ENCODE data around the gene LMX1B.
"Not testable (repeated sequence)": the region's sequence is repeated elsewhere in the genome, so short reads cannot be mapped to it uniquely, and the experiment has no call there.

Gene LMX1B

GRCh38 chr9:126704157-126704891 lies 90.6 kb downstream of the LMX1B start:
- Histone ChIP-seq H3K36me3 (ENCODE audit: control insufficient read depth in 4 of 4, insufficient read depth in 4 of 4, low read length in 3 of 4) (no peaks in the 10 kb centered on the region), H3K27me3 (replicated peaks in 2 of 5; ENCODE audit: control insufficient read depth in 4 of 5, insufficient read depth in 5 of 5, low read length in 4 of 5) (peaks cover 0 to 25% (median 2%) of the 10 kb centered on the region in 5 experiments), H3K9me3 (ENCODE audit: control extremely low read depth in 1 of 5, control insufficient read depth in 4 of 5, insufficient read depth in 2 of 5, low read depth in 1 of 5, low read length in 4 of 5) (no peaks in the 10 kb centered on the region), H3K4me3 (ENCODE audit: control insufficient read depth in 1 of 7, extremely low read depth in 1 of 7, insufficient read depth in 4 of 7, low read depth in 2 of 7, low read length in 6 of 7) (no peak overlapping the region), H3K4me1 (ENCODE audit: control extremely low read depth in 1 of 4, control insufficient read depth in 4 of 4, insufficient read depth in 4 of 4, low read length in 3 of 4) (peaks cover 0 to 21% (median 15%) of the 10 kb centered on the region in 4 experiments), H3K27ac (ENCODE audit: insufficient read depth in 1 of 2, low read depth in 1 of 2, low read length in 2 of 2, poor library complexity in 1 of 2, severe bottlenecking in 2 of 2) (no peak overlapping the region)
- peak; percentile 34 to 65 (median 65) for DNase-seq
- WGBS (ENCODE audit: insufficient coverage) = 19% methylated on average over 12 of the region's 14 CpGs
- ChIA-PET CTCF (interaction anchor here (1.0 to 13.0 kb wide), 18 partner anchors 10 to 135 kb away, joined by 3 to 397 read pairs (median 8); partner anchors contain the start of gene ZBTB43), POLR2A (no interaction called here)

GRCh38 chr9:126704892-126705766 lies 91.4 kb downstream of the LMX1B start:
- CTCF ChIA-PET = interaction anchor here (0.8 to 13.0 kb wide), 21 partner anchors 10 to 134 kb away, joined by 3 to 397 read pairs (median 8); partner anchors contain the start of gene ZBTB43
- peak; percentile 76 to 88 (median 83) for DNase-seq
- peak overlapping the region in 3 of 7 experiments; percentile 7 to 26 (median 22) for H3K4me3 ChIP-seq (ENCODE audit: control insufficient read depth in 1 of 7, extremely low read depth in 1 of 7, insufficient read depth in 4 of 7, low read depth in 2 of 7, low read length in 6 of 7)
- H3K27ac ChIP-seq (ENCODE audit: insufficient read depth in 1 of 2, low read depth in 1 of 2, low read length in 2 of 2, poor library complexity in 1 of 2, severe bottlenecking in 2 of 2) = no peak overlapping the region
- POLR2A ChIA-PET = interaction anchor here (0.7 kb wide), 1 partner anchor 99 kb away, joined by 3 read pairs; no protein-coding TSS in a partner anchor
- WGBS (ENCODE audit: insufficient coverage) = 10% methylated on average over 35 of the region's 36 CpGs
- H3K9me3 ChIP-seq (ENCODE audit: control extremely low read depth in 1 of 5, control insufficient read depth in 4 of 5, insufficient read depth in 2 of 5, low read depth in 1 of 5, low read length in 4 of 5) = no peaks in the 10 kb centered on the region
- H3K36me3 ChIP-seq (ENCODE audit: control insufficient read depth in 4 of 4, insufficient read depth in 4 of 4, low read length in 3 of 4) = no peaks in the 10 kb centered on the region
- peaks cover 0 to 25% (median 2%) of the 10 kb centered on the region in 5 experiments for H3K27me3 ChIP-seq (replicated peaks in 2 of 5; ENCODE audit: control insufficient read depth in 4 of 5, insufficient read depth in 5 of 5, low read length in 4 of 5)
- peaks cover 0 to 21% (median 15%) of the 10 kb centered on the region in 4 experiments for H3K4me1 ChIP-seq (ENCODE audit: control extremely low read depth in 1 of 4, control insufficient read depth in 4 of 4, insufficient read depth in 4 of 4, low read length in 3 of 4)

- H3K4me3 ChIP-seq (ENCODE audit: control insufficient read depth in 1 of 7, extremely low read depth in 1 of 7, insufficient read depth in 4 of 7, low read depth in 2 of 7, low read length in 6 of 7) = peak overlapping the region in 2 of 7 experiments; percentile 3 to 11
- H3K4me1 ChIP-seq (ENCODE audit: control extremely low read depth in 1 of 4, control insufficient read depth in 4 of 4, insufficient read depth in 4 of 4, low read length in 3 of 4) = peaks cover 0 to 21% (median 15%) of the 10 kb centered on the region in 4 experiments
- POLR2A ChIA-PET = interaction anchor here (1.1 to 1.3 kb wide), 2 partner anchors 76 to 84 kb away, joined by 3 read pairs; no protein-coding TSS in a partner anchor
- H3K27me3 ChIP-seq (replicated peaks in 2 of 5; ENCODE audit: control insufficient read depth in 4 of 5, insufficient read depth in 5 of 5, low read length in 4 of 5) = peaks cover 0 to 25% (median 0%) of the 10 kb centered on the region in 5 experiments
- no peak overlapping the region for H3K27ac ChIP-seq (ENCODE audit: insufficient read depth in 1 of 2, low read depth in 1 of 2, low read length in 2 of 2, poor library complexity in 1 of 2, severe bottlenecking in 2 of 2)
- DNase-seq = peak; percentile 69 to 78 (median 73)
- no peaks in the 10 kb centered on the region for H3K36me3 ChIP-seq (ENCODE audit: control insufficient read depth in 4 of 4, insufficient read depth in 4 of 4, low read length in 3 of 4)
- WGBS (ENCODE audit: insufficient coverage) = 29% methylated on average over 26 of the region's 41 CpGs
- no peaks in the 10 kb centered on the region for H3K9me3 ChIP-seq (ENCODE audit: control extremely low read depth in 1 of 5, control insufficient read depth in 4 of 5, insufficient read depth in 2 of 5, low read depth in 1 of 5, low read length in 4 of 5)
- CTCF ChIA-PET = interaction anchor here (0.8 to 13.0 kb wide), 21 partner anchors 9 to 139 kb away, joined by 3 to 397 read pairs (median 8); partner anchors contain the start of gene ZBTB43
These were observed 92.3 kb downstream of the LMX1B start for GRCh38 chr9:126705767-126706697.

- no peaks in the 10 kb centered on the region for H3K36me3 ChIP-seq (ENCODE audit: control insufficient read depth in 4 of 4, insufficient read depth in 4 of 4, low read length in 3 of 4)
- WGBS (ENCODE audit: insufficient coverage) = 50% methylated on average over 2 of the region's 5 CpGs
- H3K27ac ChIP-seq (ENCODE audit: insufficient read depth in 1 of 2, low read depth in 1 of 2, low read length in 2 of 2, poor library complexity in 1 of 2, severe bottlenecking in 2 of 2) = no peak overlapping the region
- peaks cover 0 to 25% (median 0%) of the 10 kb centered on the region in 5 experiments for H3K27me3 ChIP-seq (replicated peaks in 2 of 5; ENCODE audit: control insufficient read depth in 4 of 5, insufficient read depth in 5 of 5, low read length in 4 of 5)
- no peak for DNase-seq
- H3K4me1 ChIP-seq (ENCODE audit: control extremely low read depth in 1 of 4, control insufficient read depth in 4 of 4, insufficient read depth in 4 of 4, low read length in 3 of 4) = peaks cover 0 to 21% (median 15%) of the 10 kb centered on the region in 4 experiments
- CTCF ChIA-PET = interaction anchor here (0.6 to 13.0 kb wide), 17 partner anchors 8 to 140 kb away, joined by 3 to 397 read pairs (median 15); no protein-coding TSS in a partner anchor
- H3K4me3 ChIP-seq (ENCODE audit: control insufficient read depth in 1 of 7, extremely low read depth in 1 of 7, insufficient read depth in 4 of 7, low read depth in 2 of 7, low read length in 6 of 7) = no peak overlapping the region
- H3K9me3 ChIP-seq (ENCODE audit: control extremely low read depth in 1 of 5, control insufficient read depth in 4 of 5, insufficient read depth in 2 of 5, low read depth in 1 of 5, low read length in 4 of 5) = no peaks in the 10 kb centered on the region
- POLR2A ChIA-PET = interaction anchor here (1.1 to 1.3 kb wide), 2 partner anchors 75 to 84 kb away, joined by 3 read pairs; no protein-coding TSS in a partner anchor
These were observed 92.9 kb downstream of the LMX1B start for GRCh38 chr9:126706698-126707053.

GRCh38 chr9:126707083-126707482 lies 93.4 kb downstream of the LMX1B start:
- peaks cover 0 to 25% (median 0%) of the 10 kb centered on the region in 5 experiments for H3K27me3 ChIP-seq (replicated peaks in 2 of 5; ENCODE audit: control insufficient read depth in 4 of 5, insufficient read depth in 5 of 5, low read length in 4 of 5)
- POLR2A ChIA-PET = interaction anchor here (1.1 to 1.3 kb wide), 2 partner anchors 75 to 83 kb away, joined by 3 read pairs; no protein-coding TSS in a partner anchor
- WGBS (ENCODE audit: insufficient coverage) = 100% methylated on average over 1 of the region's 4 CpGs

GRCh38 chr9:126707712-126708111 lies 94.0 kb downstream of the LMX1B start:
- CTCF ChIA-PET = interaction anchor here (1.1 to 13.0 kb wide), 10 partner anchors 12 to 68 kb away, joined by 3 to 397 read pairs (median 20); no protein-coding TSS in a partner anchor
- DNase-seq; H3K27ac ChIP-seq (ENCODE audit: insufficient read depth in 1 of 2, low read depth in 1 of 2, low read length in 2 of 2, poor library complexity in 1 of 2, severe bottlenecking in 2 of 2); H3K4me3 ChIP-seq (ENCODE audit: control insufficient read depth in 1 of 7, extremely low read depth in 1 of 7, insufficient read depth in 4 of 7, low read depth in 2 of 7, low read length in 6 of 7); H3K9me3 ChIP-seq (ENCODE audit: control extremely low read depth in 1 of 5, control insufficient read depth in 4 of 5, insufficient read depth in 2 of 5, low read depth in 1 of 5, low read length in 4 of 5); H3K36me3 ChIP-seq (ENCODE audit: control insufficient read depth in 4 of 4, insufficient read depth in 4 of 4, low read length in 3 of 4); POLR2A ChIA-PET: not testable (repeated sequence)
- H3K4me1 ChIP-seq (ENCODE audit: control extremely low read depth in 1 of 4, control insufficient read depth in 4 of 4, insufficient read depth in 4 of 4, low read length in 3 of 4) = peaks cover 0 to 21% (median 15%) of the 10 kb centered on the region in 4 experiments
- peaks cover 0 to 24% (median 0%) of the 10 kb centered on the region in 5 experiments for H3K27me3 ChIP-seq (replicated peaks in 2 of 5; ENCODE audit: control insufficient read depth in 4 of 5, insufficient read depth in 5 of 5, low read length in 4 of 5)
- 86% methylated on average over 2 of the region's 10 CpGs for WGBS (ENCODE audit: insufficient coverage)

More at GRCh38 chr9:126707083-126707482, 93.4 kb downstream of the LMX1B start:
- CTCF ChIA-PET = interaction anchor here (0.6 to 13.0 kb wide), 18 partner anchors 8 to 140 kb away, joined by 3 to 397 read pairs (median 14); no protein-coding TSS in a partner anchor
- peaks cover 0 to 21% (median 15%) of the 10 kb centered on the region in 4 experiments for H3K4me1 ChIP-seq (ENCODE audit: control extremely low read depth in 1 of 4, control insufficient read depth in 4 of 4, insufficient read depth in 4 of 4, low read length in 3 of 4)
- no peaks in the 10 kb centered on the region for H3K36me3 ChIP-seq (ENCODE audit: control insufficient read depth in 4 of 4, insufficient read depth in 4 of 4, low read length in 3 of 4)
- DNase-seq = no peak
- no peaks in the 10 kb centered on the region for H3K9me3 ChIP-seq (ENCODE audit: control extremely low read depth in 1 of 5, control insufficient read depth in 4 of 5, insufficient read depth in 2 of 5, low read depth in 1 of 5, low read length in 4 of 5)
- no peak overlapping the region for H3K4me3 ChIP-seq (ENCODE audit: control insufficient read depth in 1 of 7, extremely low read depth in 1 of 7, insufficient read depth in 4 of 7, low read depth in 2 of 7, low read length in 6 of 7)
- H3K27ac ChIP-seq (ENCODE audit: insufficient read depth in 1 of 2, low read depth in 1 of 2, low read length in 2 of 2, poor library complexity in 1 of 2, severe bottlenecking in 2 of 2) = no peak overlapping the region

Data from common myeloid progenitor, CD34-positive (primary cell).